Liver (tissue), 3 donors: ENCODE data around the gene NHERF1.

Source experiments
- CTCF ChIP-seq: fragments of 150-350 bp; IDR thresholded peaks from 2 replicates; pipeline ENCODE4 v1.5.1; 2017; ENCODE audit warnings: improper control_type of control experiment, low read depth, low read length; ENCODE audit not compliant: missing input control
- FOXA1 ChIP-seq: IDR thresholded peaks from 2 replicates; pipeline ENCODE4 v1.6.1; 2016; ENCODE audit warnings: antibody characterized with exemption
- HNF4G ChIP-seq: IDR thresholded peaks from 2 replicates; pipeline ENCODE4 v1.6.1; 2016; ENCODE audit warnings: antibody characterized with exemption
- JUND ChIP-seq, 2 donors: IDR thresholded peaks; 2 replicates each; pipeline ENCODE4 v1.6.1; 2016; ENCODE audit warnings: antibody characterized with exemption in 2 of 2
- MAX ChIP-seq: IDR thresholded peaks from 2 replicates; pipeline ENCODE4 v1.6.1; 2016; ENCODE audit warnings: antibody characterized with exemption
- RAD21 ChIP-seq, 2 donors: IDR thresholded peaks; 2 replicates each; pipeline ENCODE4 v1.6.1; 2016; ENCODE audit warnings: antibody characterized with exemption in 2 of 2, mild to moderate bottlenecking in 2 of 2
- RXRA ChIP-seq, 2 donors: IDR thresholded peaks; 2 replicates each; pipeline ENCODE4 v1.6.1; 2017 to 2018; ENCODE audit warnings: antibody characterized with exemption in 2 of 2, mild to moderate bottlenecking in 1 of 2
- SP1 ChIP-seq: IDR thresholded peaks from 2 replicates; pipeline ENCODE4 v1.6.1; 2018; ENCODE audit warnings: antibody characterized with exemption, mild to moderate bottlenecking
- TAF1 ChIP-seq: conservative IDR thresholded peaks from 2 replicates; pipeline ENCODE4 v1.6.1; 2016; ENCODE audit warnings: antibody characterized with exemption, mild to moderate bottlenecking
- YY1 ChIP-seq: IDR thresholded peaks from 2 replicates; pipeline ENCODE4 v1.6.1; 2016; ENCODE audit warnings: antibody characterized with exemption, mild to moderate bottlenecking
- ZBTB33 ChIP-seq: IDR thresholded peaks from 2 replicates; pipeline ENCODE4 v1.6.1; 2016; ENCODE audit warnings: antibody characterized with exemption
- TF ChIP-seq, protein P1 (sequence below): IDR thresholded peaks from 2 replicates; pipeline ENCODE4 v1.6.1; 2016; ENCODE audit warnings: antibody characterized with exemption, mild to moderate bottlenecking
- TF ChIP-seq, protein P2 (sequence below): IDR thresholded peaks from 2 replicates; pipeline ENCODE4 v1.6.1; 2016; ENCODE audit warnings: antibody characterized with exemption
- donor health status: healthy.
- donor health status: healthy.

GRCh38 chr17:74805591-74805991 is 57.2 kb downstream of the NHERF1 start:
- no peak for TF ChIP-seq YY1
- no peak for TF ChIP-seq CTCF
- TF ChIP-seq TAF1: no peak
- TF ChIP-seq JUND (IDR thresholded peaks at IDR 0.05): no peak
- TF ChIP-seq, protein P1, sequence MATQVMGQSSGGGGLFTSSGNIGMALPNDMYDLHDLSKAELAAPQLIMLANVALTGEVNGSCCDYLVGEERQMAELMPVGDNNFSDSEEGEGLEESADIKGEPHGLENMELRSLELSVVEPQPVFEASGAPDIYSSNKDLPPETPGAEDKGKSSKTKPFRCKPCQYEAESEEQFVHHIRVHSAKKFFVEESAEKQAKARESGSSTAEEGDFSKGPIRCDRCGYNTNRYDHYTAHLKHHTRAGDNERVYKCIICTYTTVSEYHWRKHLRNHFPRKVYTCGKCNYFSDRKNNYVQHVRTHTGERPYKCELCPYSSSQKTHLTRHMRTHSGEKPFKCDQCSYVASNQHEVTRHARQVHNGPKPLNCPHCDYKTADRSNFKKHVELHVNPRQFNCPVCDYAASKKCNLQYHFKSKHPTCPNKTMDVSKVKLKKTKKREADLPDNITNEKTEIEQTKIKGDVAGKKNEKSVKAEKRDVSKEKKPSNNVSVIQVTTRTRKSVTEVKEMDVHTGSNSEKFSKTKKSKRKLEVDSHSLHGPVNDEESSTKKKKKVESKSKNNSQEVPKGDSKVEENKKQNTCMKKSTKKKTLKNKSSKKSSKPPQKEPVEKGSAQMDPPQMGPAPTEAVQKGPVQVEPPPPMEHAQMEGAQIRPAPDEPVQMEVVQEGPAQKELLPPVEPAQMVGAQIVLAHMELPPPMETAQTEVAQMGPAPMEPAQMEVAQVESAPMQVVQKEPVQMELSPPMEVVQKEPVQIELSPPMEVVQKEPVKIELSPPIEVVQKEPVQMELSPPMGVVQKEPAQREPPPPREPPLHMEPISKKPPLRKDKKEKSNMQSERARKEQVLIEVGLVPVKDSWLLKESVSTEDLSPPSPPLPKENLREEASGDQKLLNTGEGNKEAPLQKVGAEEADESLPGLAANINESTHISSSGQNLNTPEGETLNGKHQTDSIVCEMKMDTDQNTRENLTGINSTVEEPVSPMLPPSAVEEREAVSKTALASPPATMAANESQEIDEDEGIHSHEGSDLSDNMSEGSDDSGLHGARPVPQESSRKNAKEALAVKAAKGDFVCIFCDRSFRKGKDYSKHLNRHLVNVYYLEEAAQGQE: no peak
- TF ChIP-seq, protein P2, sequence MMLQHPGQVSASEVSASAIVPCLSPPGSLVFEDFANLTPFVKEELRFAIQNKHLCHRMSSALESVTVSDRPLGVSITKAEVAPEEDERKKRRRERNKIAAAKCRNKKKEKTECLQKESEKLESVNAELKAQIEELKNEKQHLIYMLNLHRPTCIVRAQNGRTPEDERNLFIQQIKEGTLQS: no peak
- no peak for TF ChIP-seq RAD21 (IDR thresholded peaks at IDR 0.05)
- TF ChIP-seq RXRA (IDR thresholded peaks at IDR 0.05): no peak
- no peak for TF ChIP-seq ZBTB33
- no peak for TF ChIP-seq SP1
- no peak for TF ChIP-seq FOXA1
- TF ChIP-seq MAX: no peak
- no peak for TF ChIP-seq HNF4G
